WTC11 (cell line): ENCODE measurements around the gene ATP1A4.

Source experiments
- CTCF ChIP-seq: fragments of 200-600 bp; IDR thresholded peaks from 2 replicates; pipeline ENCODE4 v1.8.0; 2022; ENCODE audit warnings: antibody characterized with exemption
- FOXP1 ChIP-seq: sonication (generic); formaldehyde crosslinking; IDR thresholded peaks from 2 replicates; pipeline ENCODE4 v1.8.0; 2022; ENCODE audit warnings: missing genetic modification reagents, mild to moderate bottlenecking, moderate library complexity, borderline replicate concordance
- NR1H2 ChIP-seq: sonication (generic); formaldehyde crosslinking; IDR thresholded peaks from 2 replicates; pipeline ENCODE4 v1.9.0; 2021; ENCODE audit warnings: mild to moderate bottlenecking, moderate library complexity, missing genetic modification reagents
- NR2C2 ChIP-seq: sonication (generic); formaldehyde crosslinking; IDR thresholded peaks from 2 replicates; pipeline ENCODE4 v1.8.0; 2022; ENCODE audit warnings: mild to moderate bottlenecking, missing genetic modification reagents
- ZNF263 ChIP-seq: sonication (generic); formaldehyde crosslinking; IDR thresholded peaks from 2 replicates; pipeline ENCODE4 v1.8.1; 2022; ENCODE audit warnings: low read depth, mild to moderate bottlenecking, moderate library complexity, missing genetic modification reagents

DNA sequence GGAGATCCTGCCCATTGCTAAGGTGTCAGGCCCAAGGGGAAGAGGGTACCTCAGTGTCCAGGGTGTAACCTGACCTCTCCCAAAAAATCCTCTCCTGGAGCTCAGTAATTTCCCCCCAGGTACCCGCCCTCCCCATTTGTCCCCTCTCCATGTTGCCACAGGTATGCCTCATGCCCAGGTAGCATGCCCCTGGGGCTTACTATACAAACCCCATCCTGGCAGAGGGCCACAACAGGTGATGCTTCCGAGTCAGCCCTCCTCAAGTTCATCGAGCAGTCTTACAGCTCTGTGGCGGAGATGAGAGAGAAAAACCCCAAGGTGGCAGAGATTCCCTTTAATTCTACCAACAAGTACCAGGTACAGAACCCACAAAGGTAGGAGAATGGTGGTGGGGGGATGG is 15.7 kb downstream of the ATP1A4 start:
- TF ChIP-seq CTCF: no peak
- TF ChIP-seq FOXP1: no peak
- no peak for TF ChIP-seq NR2C2 (CRISPR knock-in tag)
- TF ChIP-seq ZNF263 (CRISPR knock-in tag): no peak
- no peak for TF ChIP-seq NR1H2 (CRISPR knock-in tag)
